Measurements from ENCODE around the gene UBE2N.

UBE2N gene

DNA sequence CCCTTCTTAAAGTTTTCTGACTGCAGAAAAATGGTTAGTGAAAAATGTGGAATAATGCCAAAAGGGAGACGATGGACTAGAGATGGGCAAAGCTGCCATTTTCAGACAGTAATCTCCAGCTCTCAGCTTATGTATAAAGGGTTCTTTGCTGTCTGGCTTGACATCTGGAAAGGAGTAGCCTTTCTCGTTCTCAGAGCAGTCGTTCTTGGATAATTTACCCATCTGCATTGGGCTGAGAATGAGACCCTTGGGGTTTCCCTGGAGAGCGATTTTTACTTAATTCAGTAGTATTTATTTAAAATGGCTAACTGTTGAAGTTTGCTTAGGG lies 62.8 kb downstream of the UBE2N start:
- peak; percentile 39 for DNase-seq

DNA sequence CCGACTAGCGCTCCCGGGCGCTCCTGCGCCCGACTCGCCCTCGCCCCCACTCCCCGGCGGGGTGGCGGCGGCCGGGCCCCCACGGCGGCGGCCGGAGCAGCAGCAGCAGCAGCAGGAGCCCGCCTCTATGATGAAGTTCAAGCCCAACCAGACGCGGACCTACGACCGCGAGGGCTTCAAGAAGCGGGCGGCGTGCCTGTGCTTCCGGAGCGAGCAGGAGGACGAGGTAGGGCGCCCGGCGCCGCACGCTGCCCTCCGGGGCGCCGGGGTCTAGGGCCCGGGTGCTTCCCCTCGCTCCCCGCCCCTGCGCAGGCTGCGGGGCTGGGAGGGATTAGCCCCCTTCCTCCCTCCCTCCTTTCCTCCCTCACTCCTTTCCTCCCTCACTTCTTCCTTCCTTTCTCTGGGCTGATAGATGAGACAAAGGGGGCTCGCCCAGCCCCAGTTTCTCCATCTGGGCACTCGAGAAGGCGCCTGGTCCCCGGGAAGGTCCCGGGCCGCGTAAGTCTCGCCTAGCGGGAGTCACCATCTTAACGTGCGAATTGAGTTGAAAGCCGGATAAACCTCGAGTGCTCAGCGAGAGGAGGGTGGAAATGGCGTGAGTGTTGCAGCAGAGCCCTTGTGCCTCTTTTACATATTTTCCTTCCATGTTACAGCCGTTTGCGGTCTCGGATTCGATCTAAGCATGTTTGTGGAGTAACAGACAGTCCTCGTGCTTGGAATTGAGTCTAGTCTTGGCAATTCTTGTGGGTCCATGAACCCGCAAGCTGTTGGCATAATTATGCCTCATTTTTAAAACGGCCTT lies 63.4 kb downstream of the UBE2N start:
- peak; percentile 58 for DNase-seq

DNA sequence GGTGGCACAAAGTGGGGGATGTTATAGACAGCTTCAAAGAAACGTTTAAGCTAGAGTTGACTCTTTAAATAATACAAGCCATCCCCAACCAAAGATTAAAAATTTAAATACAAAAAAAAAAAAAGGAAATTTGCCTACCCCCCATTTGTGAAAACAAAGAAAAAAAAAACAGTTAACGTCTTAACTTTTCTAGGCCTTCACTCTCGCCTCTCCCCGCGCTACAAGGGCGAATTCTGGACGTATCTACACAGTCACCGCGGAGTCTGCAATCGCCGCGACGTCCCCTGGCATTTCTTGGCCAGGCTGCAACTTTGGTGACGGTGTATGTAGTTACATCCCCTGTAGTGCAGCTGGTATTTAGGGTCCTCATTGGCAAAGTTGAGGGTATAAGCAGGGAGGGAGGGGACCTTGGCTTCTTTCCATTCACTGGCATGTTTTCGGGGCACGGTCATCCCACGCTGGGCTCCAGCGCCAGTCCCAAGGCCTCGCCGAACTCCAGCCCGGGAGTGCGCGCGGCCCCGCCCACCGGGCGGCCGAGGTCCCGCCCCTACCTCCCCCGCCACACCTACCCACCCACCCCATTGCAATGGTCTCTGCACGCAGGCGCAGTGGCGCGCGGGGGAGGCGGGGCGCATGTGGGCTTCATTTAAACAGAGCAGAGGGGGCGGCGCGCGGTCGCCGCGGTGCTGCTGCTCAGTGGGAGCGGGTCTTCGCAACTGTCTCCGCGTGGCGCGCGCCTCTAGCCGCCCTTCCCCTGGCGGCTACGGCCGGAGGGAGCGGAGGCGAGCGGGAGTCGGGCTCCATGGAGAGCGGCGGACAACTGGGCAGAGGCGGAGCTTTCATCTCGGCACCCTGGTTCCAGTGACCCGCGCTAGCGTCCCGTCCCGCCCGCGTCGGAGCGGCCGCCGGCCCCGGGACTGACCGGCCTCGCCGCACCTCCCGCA lies 64.2 kb downstream of the UBE2N start, which contains the start of gene NUDT4:
TSS of gene NUDT4 (plus strand) at position 674 of the 944 bp plus-strand sequence. CDS start 398 bp downstream, outside the sequence.
- peak; percentile 95 for DNase-seq

DNA sequence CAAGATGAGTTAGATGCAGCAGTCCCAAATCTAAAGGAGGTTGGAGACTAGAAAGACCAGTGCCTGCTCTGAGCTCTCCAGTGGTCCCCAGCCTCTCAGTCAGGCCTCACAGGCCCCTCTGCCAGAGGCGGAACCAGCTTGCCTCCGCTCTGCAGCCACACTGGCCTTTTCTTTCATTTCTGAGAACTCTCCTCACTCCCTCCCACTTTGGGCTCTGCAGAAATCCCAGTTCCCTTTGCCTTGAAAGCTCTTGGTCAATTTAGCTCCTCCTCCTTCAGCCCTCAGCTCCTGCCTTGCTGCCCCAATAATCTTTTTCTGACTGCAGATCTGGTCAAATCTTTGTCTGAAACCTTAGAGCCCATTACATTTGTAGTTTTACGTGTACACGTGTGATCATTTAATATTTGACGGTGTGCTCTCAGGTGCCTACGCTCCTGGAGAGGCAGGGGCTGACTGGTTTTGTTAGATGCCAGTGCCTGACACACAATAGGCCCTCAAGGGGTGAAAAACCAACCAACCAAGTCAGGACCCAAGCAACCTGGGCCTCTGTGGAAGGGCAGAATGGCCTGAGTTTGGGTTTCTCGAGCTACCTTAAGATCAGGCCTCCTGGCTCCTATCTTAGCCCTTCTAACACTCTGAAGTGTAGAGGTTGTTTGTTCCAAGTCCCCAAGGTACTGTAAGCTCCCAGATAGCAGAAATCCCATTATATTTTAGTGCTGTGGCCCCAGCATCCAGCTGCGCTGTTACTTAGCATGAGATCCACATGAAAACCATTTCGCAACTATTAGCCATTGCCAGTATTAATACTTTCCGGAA lies 65.1 kb downstream of the UBE2N start:
- DNase-seq: no peak

DNA sequence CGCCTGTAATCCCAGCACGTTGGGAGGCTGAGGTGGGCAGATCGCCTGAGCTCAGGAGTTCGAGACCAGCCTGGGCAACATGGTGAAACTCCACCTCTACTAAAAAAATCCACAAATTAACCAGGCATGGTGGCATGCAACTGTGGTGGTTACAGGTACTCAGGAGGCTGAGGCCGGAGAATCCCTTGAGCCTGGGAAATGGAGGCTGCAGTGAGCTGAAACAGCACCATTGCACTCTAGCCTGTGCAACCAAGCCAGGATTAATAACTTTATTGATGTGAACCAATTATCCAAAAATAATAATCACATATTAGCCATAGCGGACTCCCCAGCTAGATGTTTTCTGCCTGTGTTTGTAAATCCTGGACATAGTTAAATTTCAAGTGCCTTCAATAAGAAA lies 65.8 kb downstream of the UBE2N start:
- DNase-seq: no peak

DNA sequence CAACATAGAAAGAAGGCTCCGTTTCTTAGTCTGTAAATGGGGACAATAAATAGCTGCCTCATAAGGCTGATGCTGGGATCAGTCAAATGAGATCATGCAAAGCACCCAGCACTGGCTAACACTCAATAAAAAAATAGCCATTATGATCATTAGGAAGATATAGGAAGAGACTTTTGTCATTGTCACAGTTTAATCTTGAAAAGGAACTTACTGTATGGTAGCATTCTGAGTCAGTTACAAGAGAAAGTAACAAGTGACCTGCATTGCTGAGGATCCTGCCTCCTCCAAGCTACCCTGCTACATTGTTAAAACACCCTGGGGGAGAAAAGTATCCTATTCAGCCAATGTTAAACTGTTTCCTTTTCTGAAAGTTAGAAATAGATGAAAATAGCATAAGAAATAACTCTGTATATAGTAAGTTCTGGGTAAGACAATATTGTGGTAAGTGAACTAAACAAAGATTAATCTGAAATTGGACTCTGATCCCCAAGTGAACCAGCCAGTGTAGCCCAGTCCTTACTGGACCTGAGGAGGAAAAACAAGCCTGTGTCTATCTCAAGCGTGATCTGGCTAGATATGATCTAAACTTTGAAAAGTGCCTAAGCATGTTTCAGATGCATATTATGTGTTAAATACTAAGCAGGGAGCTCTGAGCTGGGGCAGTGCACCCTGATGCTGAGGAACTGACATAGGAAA lies 67.6 kb downstream of the UBE2N start:
- no peak for DNase-seq

DNA sequence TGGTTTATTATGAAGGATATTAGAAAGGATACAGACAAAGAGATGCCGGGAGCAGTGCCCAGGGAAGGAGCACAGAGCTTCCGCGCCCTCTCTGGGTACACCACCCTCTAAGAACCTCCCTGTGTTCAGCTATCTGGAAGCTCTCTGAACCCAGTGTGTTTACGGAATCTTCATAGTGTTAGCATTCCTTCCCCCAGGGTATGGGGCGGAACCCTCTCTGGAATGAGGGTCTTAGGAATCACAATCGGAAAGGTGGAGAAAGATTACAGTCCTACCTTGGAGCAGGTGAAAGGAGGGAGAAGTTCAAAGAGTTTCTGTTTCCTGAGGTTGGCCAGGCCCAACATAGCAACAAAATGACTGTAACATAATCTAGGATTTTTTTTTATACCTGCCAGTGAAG lies 70.8 kb downstream of the UBE2N start:
- no peak for DNase-seq

DNA sequence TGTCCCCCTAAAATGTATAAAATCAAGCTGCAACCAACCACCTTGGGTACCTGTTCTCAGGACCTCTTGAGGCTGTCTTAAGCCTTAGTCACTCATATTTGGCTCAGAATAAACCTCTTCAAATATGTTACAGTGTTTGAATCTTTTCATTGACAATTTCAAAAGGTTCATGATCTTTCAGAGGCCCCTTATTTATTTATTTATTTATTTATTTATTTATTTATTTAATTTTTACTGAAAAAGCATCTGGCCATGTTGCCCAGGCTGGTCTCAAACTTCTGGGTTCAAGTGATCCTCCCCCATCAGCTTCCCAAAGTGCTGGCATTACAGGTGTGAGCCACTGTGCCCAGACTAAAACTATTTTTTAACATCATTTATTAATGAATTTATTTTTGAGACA lies 72.2 kb downstream of the UBE2N start:
- no peak for DNase-seq

DNA sequence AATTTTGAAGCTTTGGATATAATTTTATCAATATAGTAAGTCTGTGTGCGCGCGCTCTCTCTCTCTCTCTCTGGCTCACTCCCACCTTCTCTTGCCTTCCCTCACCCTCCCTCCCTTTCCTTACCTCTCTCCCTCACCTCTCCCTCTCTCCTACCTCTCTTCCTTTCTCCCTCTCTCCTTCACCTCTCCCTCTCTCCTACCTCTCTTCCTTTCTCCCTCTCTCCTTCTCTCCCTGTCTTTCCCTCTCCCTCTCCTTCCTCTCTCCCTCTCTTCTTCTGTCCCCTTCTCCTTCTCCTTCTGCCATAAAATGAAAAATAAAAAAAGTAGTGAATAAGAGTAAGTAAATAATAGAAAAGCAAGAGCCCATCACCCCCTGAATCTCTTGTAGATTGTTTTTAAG lies 73.0 kb downstream of the UBE2N start:
- no peak for DNase-seq

DNA sequence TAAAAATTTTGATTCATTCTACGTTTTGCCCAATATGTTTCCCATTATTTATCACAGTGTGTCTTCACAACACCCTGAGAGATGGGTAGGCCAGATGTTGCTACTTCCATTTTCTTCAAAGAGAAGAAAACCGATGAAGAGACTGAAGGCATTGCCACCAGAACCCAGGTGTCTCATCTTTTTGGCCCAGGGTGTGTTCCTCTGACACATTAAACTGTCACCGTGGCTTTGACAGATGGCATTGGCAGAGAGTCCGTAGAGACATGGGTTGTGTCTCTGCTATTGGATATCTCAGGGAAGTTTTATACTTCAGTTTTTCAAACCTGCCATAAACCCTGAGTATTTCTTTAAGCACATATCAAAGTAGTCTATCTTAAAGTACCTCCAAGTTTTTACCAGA lies 75.3 kb downstream of the UBE2N start:
- DNase-seq: no peak

DNA sequence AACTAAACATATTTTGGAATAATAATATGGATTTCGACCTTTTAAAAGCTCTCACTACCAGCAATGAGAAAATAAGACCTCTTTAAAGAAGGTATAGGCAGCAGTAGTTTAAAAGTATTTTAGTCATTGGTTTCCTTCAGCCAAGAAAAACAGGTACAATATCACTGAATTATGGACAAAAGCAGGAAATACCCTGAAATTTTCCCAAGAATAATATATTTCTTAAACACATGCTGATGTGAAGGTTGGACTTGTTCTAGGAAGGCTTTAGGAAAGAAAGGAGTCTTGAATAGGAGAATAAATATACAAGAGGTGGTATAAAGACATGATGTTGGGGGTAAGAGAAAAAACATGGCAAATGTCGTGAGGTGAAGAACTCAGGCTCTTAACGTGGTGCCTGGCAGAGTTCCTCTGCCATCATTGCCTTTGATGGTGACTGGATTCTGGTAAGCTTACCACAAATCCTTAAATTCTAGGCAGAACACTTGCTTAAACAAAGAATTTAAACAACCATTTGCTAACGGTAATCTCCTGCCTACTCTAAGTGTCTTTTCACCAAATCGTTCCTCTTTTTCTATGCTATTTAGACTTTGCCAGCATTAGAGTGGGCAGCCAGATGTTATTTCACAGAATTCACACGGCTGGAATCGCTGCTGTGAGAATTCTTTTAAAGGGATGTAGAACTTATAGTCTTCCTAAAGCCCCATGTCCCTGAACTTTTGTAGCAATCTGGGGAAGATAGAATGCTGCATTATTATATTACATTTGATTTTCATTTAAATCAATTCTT lies 75.9 kb downstream of the UBE2N start:
- DNase-seq: no peak

DNA sequence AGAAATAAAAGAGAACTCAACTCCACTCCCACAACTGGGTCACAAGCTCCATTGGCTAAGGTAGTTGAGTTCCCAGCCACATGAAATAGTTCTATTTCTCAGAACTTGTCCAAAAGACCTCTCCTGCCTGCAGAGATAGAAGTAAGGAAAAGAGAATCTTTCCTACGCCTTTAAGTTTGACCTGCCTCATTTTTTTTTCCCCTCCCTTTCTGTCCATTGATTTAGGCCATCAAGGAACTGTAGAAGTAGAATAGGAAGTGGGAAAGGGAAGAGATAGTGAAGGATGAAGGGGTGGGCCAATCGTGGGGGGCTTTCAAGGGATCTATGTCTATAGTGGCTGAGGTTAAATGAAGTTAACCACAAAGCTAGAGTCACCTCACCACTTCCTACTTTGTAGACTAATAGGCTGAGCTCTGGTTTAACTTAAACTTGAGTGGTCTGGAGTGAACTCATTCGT lies 77.9 kb downstream of the UBE2N start:
- no peak for DNase-seq

DNA sequence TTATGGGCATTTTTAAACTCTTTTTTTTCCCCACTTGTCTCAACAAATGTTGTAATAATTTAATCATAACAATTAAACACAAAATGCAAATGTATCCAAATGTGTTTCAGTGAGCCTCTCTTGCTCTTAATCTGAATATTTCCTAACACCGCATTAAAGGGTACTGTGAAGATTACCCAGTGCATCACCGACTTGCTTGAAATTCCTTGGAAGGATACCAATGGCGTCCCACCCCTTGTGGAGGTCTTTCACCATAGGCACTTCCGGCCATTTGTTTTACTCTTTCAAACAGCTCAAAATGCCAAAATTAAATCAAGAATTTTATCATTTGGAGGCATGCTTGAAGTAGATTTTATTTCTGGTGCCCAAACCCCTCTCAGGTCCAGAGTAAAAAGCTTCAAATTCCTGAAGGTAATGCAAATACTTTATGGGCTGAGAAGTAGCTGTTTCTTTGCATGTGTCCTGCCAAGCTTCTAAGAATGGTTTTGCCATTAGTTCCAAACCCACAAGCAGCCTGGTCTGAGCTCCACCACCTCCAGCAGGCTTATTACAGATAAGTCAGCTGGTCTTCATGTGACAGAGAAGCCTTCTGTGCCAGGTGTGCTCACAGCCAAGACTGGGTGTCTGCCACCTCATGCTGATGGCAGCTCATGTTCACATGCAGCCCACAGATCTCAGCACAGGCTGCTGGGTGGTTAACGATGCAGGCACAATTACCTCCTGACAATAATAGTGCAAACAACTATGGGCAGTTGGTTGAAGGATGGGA lies 80.4 kb downstream of the UBE2N start:
- peak; percentile 26 for DNase-seq

DNA sequence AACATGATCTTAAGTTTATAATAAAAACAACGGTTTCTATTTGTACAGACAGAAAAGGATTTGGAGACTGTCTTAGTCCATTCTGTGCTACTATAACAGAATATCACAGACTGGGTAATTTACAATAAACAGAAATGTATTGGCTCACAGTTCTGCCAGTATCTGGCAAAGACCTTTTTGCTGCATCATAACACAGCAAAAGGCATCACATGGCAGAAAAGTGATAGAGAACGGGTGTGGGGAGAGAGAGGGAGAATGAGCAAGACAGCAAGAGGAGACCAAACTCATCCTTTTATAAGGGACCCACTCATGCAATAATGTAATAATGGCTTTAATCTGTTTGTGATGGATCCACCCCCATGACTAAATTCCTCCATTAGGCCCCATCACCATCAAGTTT lies 81.1 kb downstream of the UBE2N start:
- no peak for DNase-seq

DNA sequence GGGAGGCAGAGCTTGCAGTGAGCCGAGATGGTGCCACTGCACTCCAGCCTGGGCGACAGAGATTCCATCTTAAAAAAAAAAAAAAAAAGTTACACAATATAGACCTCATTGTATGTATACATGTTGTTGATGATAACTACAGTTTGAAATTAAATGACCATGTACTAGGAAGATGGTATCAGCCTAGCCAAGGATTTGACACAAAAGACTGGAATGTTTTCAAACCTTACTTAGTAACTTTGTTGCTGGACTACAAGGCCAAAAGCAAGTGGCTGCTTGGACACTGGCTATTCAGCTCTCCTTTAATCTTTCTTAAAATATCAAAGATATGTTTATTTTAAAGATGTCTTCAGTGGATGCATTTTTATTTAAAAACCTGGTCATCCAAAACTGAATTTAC lies 82.9 kb downstream of the UBE2N start:
- DNase-seq: no peak

DNA sequence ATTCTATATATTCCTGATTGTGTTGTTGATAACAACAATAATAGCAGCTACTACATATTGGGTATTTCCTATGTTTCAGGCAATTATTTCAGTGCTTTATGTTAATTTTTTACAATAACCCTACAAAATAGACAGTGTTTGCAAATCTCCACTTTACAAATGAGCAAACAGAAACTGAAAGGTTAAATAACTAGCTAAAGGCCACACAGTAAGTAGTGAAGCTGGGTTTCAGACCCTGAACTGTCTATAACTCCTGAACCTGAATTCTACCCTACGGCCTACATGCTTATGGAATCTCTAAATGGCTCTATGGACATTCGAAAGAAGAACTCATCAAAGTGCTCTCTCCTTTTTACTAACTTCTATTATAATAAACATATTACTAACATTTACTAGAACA lies 83.7 kb downstream of the UBE2N start:
- DNase-seq: no peak

DNA sequence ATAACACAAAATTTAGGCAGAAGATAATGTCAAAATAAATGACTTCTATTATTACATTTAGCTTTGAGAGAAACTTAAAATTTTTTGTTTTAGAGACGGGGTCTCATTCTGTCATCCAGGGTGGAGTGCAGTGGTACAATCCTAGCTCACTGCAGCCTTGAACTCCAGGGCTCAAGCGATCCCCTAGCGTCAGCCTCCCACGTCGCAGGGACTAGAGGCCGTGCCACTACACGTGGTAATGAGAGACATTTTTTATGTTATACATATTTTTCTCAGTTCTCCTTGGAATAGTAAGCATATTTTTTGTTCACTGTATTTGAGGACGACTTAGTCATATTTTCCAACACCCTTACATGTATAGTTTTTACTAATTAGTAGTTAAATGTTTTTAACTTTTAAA lies 85.5 kb downstream of the UBE2N start:
- DNase-seq: no peak
